GM18507 (cell line): Measurements from ENCODE around the gene TNFSF13B.
"Not testable (repeated sequence)": the region's sequence is repeated elsewhere in the genome, so short reads cannot be mapped to it uniquely, and the experiment has no call there.

Source experiments
- DNase-seq: peaks from one replicate; pipeline ENCODE4 v3.0.0; 2011; ENCODE audit warnings: low read depth; ENCODE audit not compliant: insufficient read length; ENCODE audit errors: extremely low spot score
- FAIRE-seq: peaks from 2 replicates; lab custom pipeline; 2011; peaks lifted over from hg19 to GRCh38; lab: Jason Lieb, UNC

The TNFSF13B gene, protein sequence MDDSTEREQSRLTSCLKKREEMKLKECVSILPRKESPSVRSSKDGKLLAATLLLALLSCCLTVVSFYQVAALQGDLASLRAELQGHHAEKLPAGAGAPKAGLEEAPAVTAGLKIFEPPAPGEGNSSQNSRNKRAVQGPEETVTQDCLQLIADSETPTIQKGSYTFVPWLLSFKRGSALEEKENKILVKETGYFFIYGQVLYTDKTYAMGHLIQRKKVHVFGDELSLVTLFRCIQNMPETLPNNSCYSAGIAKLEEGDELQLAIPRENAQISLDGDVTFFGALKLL

DNA sequence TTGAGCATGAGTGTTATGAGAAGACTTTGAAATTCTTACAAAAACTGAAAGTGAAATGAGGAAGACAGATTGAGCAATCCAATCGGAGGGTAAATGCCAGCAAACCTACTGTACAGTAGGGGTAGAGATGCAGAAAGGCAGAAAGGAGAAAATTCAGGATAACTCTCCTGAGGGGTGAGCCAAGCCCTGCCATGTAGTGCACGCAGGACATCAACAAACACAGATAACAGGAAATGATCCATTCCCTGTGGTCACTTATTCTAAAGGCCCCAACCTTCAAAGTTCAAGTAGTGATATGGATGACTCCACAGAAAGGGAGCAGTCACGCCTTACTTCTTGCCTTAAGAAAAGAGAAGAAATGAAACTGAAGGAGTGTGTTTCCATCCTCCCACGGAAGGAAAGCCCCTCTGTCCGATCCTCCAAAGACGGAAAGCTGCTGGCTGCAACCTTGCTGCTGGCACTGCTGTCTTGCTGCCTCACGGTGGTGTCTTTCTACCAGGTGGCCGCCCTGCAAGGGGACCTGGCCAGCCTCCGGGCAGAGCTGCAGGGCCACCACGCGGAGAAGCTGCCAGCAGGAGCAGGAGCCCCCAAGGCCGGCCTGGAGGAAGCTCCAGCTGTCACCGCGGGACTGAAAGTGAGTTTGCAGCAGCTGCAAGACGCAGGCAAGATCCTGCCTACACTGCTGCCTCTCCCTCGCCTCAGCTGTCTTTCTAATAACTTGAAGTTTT is at the start of gene TNFSF13B:
TNFSF13B (plus strand) TSS at position 118 of the 728 bp plus-strand sequence; CDS start at position 296, 178 bp downstream.
- FAIRE-seq (peak; percentile 94), DNase-seq (peak; percentile 14)

- DNase-seq: no peak
Measured at GRCh38 chr13:108220041-108220440, 49.5 kb upstream of the TNFSF13B start.

GRCh38 chr13:108223687-108224503 is 45.6 kb upstream of the TNFSF13B start:
- DNase-seq (no peak), FAIRE-seq (no peak)

More at GRCh38 chr13:108220041-108220440, 49.5 kb upstream of the TNFSF13B start:
- FAIRE-seq: peak; percentile 26

GRCh38 chr13:108225440-108225839 is 44.1 kb upstream of the TNFSF13B start:
- FAIRE-seq: no peak
- DNase-seq: no peak

DNA sequence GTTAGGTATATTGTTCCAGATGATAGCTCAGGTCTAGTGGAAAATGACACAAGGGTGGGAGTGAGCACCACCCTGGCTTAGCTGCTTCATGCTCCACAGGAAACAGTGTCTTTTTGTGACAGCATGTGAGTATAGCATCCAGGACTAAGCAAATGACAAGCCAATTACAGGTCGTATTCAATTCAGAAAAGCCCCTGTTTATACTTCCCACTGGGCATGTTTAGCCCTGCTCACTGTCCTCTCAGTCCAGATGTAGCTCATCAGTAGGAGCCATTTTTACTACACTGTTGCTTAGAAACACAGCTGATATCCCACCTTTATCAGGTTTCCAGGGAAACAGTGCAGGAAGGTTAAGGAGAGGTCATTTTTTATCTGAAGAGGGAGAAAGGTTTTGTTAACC is 43.3 kb upstream of the TNFSF13B start:
- FAIRE-seq: peak; percentile 64
- DNase-seq: no peak

DNA sequence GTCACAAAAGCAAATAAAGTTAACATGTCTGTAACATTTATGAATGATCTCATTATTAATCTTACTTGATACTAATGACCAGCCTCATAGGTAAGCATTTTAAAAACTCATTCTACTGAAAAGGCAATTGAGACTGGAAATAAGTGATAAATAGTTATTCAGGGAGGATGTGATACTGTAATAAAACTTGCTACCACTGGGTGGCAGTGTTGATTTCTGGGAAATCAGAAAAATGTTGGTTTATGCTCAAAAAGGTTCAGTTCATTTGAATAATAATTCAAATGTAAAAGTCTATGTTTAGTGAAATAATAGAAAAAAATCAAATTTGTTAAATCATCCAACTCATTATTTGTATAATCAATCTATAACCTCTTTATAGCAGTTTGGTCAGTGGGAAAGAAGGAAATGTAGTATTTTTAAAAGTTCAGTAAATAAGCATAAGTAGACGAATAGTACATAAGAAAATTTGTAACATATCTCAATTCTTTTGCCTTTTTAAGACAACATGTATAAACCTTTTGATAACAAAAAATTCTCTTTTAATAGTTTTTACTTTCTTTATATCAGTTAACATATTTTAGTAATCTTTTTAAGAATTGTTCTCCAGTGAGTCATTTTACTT is 41.8 kb upstream of the TNFSF13B start:
- DNase-seq: no peak
- peak; percentile 64 for FAIRE-seq

GRCh38 chr13:108230377-108230776 is 39.1 kb upstream of the TNFSF13B start:
- DNase-seq (no peak), FAIRE-seq (no peak)

DNA sequence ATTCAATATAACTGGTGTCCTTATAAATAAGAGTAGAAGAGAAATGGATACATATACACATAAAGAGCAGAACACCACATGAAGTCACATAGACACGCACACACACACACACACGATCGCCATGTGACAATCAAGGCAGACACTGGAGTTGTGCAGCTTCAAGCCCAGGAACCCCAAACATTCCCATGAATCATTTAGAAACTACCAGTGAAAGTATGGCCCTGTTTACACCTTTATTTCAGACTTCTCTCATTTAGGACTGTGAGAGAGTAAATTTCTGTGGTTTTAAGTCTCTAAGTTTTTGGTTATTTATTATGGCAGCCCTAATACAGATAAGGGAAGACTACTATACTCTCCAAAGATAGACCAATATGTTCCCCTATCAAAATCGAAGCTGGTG is 20.4 kb upstream of the TNFSF13B start:
- FAIRE-seq (peak; percentile 64), DNase-seq (no peak)

GRCh38 chr13:108257248-108257647 is 12.3 kb upstream of the TNFSF13B start:
- FAIRE-seq: no peak
- no peak for DNase-seq

GRCh38 chr13:108263621-108264355 is 5.7 kb upstream of the TNFSF13B start:
- DNase-seq: no peak
- no peak for FAIRE-seq

- FAIRE-seq: peak; percentile 42
- no peak for DNase-seq
Measured at GRCh38 chr13:108266321-108266990, 3.1 kb upstream of the TNFSF13B start.

GRCh38 chr13:108267347-108267746 is 2.2 kb upstream of the TNFSF13B start:
- peak; percentile 63 for FAIRE-seq
- DNase-seq: no peak

GRCh38 chr13:108267855-108268254 is 1.7 kb upstream of the TNFSF13B start:
- not testable (repeated sequence) for FAIRE-seq, DNase-seq

DNA sequence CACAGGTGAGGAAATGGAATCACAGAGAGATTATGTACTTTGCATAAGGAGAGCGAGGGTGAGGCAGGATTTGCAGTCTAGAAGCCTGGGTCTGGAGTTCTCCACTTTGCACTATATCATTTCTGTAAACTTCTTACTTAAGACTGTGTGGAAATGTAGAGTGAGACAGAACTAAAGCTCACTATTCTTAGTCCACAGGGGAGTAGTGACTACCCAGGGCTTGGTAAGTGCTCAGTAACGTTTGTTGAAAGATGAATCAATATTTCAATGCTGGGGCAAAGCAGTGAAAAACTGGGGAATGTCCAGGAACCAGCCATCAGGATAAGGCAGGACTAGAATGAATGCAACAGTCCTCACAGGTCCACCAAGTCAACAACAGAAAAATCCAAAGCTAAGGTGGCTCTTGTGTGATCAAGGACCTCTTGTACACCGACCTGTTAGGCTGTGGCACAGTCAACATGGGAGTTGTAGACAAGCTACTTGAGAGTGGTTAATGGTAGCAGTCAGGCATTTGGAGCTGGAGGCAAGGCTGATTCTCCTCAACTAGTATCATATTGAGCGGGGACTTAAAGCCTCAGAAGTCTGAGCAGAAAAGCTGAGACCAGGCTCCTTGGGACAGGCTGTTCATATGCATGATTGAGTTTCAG is 929 bp upstream of the TNFSF13B start:
- no peak for DNase-seq
- FAIRE-seq: no peak

DNA sequence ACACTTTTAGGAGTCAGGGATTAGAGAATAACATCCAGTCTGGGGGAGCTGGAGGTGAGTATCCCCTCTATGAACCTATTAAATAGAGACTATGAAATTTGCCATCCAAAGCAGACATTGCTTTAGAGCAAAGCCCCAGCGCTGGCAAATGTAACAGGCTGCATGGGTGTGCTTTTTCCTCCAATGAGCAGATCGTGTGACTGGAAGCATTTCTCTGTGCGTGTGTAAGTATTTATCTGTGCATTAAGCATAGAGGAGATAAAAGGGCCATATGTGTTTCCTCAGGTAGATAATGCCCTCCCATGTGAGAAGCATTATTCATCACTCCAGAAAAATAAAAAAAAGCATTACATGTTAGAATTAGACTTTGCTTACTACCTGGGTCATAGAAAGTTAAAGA is 924 bp downstream of the TNFSF13B start:
- DNase-seq (no peak), FAIRE-seq (peak; percentile 68)

DNA sequence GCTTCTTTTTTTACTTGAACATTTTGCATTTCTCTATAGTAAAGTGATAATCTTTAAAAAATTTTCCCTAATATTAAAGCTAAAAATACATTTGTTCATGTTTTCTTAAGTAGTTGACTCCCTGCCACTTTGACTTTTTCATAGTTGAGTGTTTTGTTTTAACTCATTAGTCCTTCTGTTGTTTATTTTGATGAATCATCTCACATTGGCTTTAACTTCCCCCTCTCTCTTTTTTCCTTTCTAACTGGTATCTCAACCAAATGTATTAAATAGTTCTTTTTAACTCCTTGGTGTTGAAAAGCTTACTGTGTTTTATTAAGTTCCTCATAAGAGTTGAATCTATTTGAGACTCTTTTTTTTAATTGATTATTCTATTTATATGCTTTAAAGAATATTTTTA is 2.8 kb downstream of the TNFSF13B start:
- peak; percentile 5 for FAIRE-seq
- DNase-seq: no peak

DNA sequence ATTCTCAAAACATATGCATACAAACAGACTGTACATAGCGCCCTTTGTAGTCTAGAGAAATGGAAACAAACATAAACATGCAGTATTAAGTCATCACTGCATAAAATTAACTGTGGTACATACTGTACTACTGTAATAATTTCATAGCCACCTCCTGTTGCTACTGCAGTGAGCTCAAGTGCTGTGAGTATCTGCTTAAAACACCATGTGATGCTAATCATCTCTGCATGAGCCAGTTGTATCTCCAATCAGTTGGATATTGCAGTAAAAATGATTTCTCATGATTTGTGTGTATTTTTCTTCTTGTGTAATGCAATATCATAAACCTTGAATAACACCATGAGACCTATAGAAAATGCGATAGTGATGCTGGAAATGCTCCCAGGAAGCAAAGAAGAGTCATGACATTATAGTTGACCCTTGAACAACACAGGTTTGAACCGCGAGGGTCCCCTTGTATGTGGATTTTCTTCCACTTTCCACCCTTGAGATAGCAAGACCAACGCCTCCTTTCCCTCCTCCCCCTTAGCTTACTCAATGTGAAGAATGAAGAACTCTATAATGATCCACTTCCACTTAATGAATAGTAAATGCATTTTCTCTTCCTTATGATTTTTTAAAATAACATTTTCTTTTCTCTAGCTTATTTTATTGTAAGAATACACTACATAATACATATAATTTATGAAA is 4.1 kb downstream of the TNFSF13B start:
- FAIRE-seq: peak; percentile 39

More for the DNA sequence above, 4.1 kb downstream of the TNFSF13B start:
- DNase-seq: no peak
